Astrocyte of the cerebellum (primary cell): ENCODE results near the gene MED17.
"Not testable (repeated sequence)": the region's sequence is repeated elsewhere in the genome, so short reads cannot be mapped to it uniquely, and the experiment has no call there.

Experiments used
- DNase-seq: peaks from one replicate; pipeline ENCODE4 v3.0.0-alpha.2; 2011; ENCODE audit warnings: low read depth
- H3K4me3 ChIP-seq: 2 replicates; pipeline ENCODE4 v1.5.1; 2011; ENCODE audit warnings: mild to moderate bottlenecking, low read depth, low read length, moderate library complexity
- in situ Hi-C: cut with HindIII; loops from 2 replicates; pipeline ENCODE4 v1.10.0; 2017; ENCODE audit warnings: low sequenced_read_pairs
- TF ChIP-seq, protein P1 (sequence below): IDR thresholded peaks from 2 replicates; pipeline ENCODE4 v1.5.1; 2012; ENCODE audit warnings: low read length, low read depth, moderate library complexity, mild to moderate bottlenecking; ENCODE audit errors: missing control alignments

The MED17 gene

DNA sequence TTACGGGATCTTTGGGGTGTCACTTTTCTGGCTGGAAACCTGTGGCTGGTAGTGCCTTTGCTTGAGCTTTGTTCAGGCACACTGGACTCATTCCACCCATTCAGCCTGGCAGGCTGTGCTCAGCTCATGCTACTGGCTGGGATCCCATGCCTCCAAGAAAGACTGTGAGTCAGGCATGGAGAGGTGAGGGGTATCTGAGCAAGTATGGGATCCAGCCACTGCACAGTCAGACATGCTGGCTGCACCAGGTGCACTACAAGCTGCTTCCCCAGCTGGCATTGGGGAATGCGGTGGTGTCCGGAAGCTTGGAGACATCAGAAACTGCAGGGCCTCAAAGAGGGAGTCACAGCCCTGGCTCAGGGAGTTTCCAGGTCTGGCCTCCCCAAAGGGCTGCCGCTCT, 12.0 kb upstream of the MED17 start:
- TF ChIP-seq, protein P1, sequence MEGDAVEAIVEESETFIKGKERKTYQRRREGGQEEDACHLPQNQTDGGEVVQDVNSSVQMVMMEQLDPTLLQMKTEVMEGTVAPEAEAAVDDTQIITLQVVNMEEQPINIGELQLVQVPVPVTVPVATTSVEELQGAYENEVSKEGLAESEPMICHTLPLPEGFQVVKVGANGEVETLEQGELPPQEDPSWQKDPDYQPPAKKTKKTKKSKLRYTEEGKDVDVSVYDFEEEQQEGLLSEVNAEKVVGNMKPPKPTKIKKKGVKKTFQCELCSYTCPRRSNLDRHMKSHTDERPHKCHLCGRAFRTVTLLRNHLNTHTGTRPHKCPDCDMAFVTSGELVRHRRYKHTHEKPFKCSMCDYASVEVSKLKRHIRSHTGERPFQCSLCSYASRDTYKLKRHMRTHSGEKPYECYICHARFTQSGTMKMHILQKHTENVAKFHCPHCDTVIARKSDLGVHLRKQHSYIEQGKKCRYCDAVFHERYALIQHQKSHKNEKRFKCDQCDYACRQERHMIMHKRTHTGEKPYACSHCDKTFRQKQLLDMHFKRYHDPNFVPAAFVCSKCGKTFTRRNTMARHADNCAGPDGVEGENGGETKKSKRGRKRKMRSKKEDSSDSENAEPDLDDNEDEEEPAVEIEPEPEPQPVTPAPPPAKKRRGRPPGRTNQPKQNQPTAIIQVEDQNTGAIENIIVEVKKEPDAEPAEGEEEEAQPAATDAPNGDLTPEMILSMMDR = no peak
- no peak for DNase-seq
- H3K4me3 ChIP-seq = no peak overlapping the region
- in situ Hi-C loops = no loop called here

DNA sequence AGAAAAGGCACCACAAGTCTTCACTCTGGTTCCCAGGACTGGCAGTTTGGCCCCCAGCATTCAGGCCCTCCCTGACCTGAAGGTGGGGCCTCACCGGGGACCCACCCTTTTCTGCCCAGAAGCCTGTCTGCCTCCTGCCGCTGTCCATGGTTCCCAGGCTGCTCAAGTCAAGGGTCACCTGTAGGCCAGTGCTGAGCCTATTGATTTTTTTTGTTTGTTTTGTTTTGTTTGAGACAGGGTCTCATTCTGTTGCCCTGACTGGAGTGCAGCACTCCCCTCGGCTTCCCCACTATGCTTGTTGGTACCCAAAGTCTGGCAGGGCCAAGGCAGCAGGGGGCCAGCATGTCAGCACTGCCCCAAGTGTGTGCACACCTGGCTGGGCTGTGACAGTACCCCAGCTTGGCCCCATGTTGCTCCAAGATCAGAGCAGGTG, 11.0 kb upstream of the MED17 start:
- TF ChIP-seq, protein P1 = no peak
- no peak for DNase-seq
- no peak overlapping the region for H3K4me3 ChIP-seq
- in situ Hi-C loops = no loop called here

DNA sequence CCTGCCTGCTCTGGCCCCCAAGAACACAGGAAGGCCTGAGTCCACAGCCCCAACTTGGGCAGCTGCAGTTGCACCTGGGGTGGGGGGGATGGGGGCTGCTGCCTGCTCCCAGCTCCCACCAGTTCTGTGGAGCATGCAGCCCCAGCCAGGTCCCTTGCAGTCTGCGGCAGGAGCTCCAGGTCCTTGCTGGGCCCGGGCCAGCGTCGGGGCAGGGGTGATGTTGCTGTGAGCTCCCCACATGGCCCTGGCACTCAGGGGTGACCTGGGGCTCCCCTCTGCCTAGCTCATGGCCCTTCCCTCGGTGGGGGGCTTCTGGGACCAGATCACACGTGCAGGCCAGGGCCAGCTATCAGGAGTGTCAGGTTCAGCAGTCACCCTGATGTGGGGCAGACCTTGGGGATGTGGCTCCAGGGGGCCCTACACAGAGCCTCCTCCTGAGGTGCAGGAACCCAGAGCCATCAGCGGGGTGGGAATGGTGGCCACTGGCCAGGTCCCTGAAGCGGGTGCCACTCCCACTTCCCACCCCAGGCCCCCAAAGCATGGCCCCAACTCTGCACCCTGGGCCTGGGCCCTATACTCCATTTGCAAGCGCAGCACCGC, 10.4 kb upstream of the MED17 start:
- H3K4me3 ChIP-seq = no peak overlapping the region
- DNase-seq = no peak
- in situ Hi-C loops = no loop called here
- TF ChIP-seq, protein P1 = no peak

DNA sequence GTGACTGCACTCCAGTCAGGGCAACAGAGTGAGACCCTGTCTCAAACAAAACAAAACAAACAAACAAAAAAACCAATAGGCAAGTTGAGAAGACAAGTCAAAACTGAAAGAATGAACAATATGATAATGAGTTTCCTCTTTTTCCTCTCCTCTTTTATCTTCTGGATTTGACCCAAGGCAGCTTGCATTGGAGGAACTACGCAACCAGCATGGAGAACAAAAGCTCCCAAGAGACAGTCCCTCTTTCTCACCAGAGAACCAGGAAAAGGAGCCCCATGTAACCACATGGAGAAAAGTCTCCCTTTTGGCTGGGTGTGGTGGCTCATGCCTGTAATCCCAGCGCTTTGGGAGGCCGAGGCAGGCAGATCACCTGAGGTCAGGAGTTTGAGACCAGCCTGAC, 9.5 kb upstream of the MED17 start:
- DNase-seq, in situ Hi-C loops, H3K4me3 ChIP-seq: not testable (repeated sequence)

DNA sequence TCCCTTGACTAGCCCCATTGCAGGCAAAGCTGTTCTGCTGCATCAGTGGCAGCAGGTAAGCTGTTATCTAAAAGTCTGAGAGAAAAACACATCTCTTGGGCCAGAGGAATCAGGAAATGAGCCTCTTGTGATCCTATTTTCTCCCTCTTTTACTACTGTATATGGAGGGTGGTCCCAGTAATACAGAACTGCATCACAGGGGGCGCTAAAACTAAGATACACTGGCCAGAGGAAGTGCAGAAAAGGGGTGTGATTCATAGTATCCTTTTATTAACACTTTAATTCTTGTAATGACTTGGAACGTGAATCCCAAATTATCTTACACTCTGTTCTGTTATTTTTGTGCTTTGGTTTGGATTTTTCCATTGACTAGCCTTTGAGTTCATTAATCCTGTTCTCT, 8.8 kb upstream of the MED17 start:
- H3K4me3 ChIP-seq = no peak overlapping the region
- TF ChIP-seq, protein P1 = peak; percentile 30
- in situ Hi-C loops = no loop called here
- no peak for DNase-seq

DNA sequence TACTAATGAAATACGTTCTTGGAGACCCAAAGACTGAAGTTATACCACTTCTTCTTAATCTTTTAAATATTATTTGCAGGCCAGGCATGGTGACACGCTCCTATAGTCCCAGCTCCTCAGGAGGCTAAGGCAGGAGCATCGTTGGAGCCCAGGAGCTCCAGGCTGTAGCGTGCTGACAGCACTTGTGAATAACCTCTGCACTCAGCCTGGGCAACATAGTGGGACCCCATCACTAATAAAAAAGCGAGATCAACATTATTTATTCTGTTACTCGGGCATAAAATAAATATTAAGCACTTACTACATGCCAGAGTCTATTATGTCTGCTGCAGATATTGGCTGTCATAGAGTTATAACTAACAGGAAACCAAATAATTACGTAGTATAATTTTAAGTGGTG, 720 bp upstream of the MED17 start:
- TF ChIP-seq, protein P1 = no peak
- in situ Hi-C loops = no loop called here
- no peak for DNase-seq
- H3K4me3 ChIP-seq = peak overlapping the region; percentile 98

DNA sequence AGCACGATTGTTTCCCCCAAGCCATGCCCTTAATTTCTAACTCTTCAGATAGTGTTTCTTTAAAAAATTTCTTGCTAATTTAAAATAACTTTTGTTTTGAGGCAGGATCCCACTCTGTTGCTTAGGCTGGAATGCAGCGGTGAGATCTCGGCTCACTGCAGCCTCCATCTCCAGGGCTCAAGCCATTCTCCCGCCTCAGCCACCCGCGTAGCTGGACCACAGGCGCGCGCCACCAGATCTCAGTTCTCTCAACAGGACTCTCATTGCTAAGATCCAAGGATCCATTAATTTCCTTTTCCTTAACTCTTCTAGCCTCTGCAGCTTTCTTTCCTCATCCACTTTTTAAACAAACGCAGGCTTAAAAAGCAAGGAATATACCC, 327 bp upstream of the MED17 start:
- no peak for DNase-seq
- TF ChIP-seq, protein P1 = no peak
- in situ Hi-C loops = no loop called here
- H3K4me3 ChIP-seq = peak overlapping the region; percentile 98
